ENCODE measurements around the gene KCNK10. TPM values are rescaled to one million over a fixed set of nuclear protein-coding genes. Genes with fewer than 3 reads are reported as not detected.

The KCNK10 gene
- total and polyA plus RNA-seq, 11 donors = 0.07 to 0.31 (median 0.20) TPM; not detected in 7

DNA sequence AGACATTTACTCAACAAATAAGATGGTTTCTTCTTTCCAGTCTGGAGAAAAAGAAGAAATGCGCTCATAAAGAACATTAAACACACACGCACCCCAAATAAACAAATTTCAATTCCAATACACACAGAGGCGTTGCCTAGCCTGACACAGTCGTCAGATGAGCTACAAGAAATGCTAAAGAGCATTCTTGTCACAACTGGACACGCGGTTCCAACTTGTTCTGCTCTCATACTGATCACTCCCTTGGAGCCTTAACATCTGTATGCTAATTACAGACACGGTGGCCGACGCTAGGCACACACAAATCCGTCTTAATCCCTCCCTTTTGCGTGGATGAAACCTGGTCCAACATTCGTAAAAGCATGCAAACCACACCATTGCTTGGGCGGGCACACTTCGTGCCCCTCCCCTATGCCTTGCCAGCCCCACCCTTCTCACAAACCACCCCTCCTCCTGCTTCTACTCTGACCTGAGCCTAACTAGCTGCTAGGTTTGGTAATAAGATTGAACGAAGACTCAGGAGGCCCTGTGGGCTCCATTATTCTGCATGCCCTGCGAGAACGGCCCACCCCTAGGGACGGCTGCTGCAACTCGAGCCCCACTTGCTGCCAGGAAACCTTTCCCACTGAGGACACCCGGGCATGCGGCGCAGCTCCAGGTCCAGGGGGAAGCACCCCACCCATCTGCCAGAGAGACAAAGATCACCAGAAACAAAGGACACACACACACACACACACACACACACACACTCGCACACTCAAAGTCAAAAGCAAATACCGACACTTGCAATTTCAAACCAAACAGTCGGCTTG, 1.2 kb downstream of the KCNK10 start:
- ATAC-seq (no peak), DNase-seq (no peak)
- TF ChIP-seq, protein P1, sequence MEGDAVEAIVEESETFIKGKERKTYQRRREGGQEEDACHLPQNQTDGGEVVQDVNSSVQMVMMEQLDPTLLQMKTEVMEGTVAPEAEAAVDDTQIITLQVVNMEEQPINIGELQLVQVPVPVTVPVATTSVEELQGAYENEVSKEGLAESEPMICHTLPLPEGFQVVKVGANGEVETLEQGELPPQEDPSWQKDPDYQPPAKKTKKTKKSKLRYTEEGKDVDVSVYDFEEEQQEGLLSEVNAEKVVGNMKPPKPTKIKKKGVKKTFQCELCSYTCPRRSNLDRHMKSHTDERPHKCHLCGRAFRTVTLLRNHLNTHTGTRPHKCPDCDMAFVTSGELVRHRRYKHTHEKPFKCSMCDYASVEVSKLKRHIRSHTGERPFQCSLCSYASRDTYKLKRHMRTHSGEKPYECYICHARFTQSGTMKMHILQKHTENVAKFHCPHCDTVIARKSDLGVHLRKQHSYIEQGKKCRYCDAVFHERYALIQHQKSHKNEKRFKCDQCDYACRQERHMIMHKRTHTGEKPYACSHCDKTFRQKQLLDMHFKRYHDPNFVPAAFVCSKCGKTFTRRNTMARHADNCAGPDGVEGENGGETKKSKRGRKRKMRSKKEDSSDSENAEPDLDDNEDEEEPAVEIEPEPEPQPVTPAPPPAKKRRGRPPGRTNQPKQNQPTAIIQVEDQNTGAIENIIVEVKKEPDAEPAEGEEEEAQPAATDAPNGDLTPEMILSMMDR (IDR thresholded peaks at IDR 0.05) = no peak
- no peak for TF ChIP-seq POLR2A (IDR thresholded peaks at IDR 0.05)
- WGBS, 4 donors = 19 to 26% (median 22%) methylated on average over 21 to 25 of the region's 25 CpGs
- Histone ChIP-seq H3K27ac (no peak overlapping the region), H3K4me1 (peaks cover 0 to 25% (median 4%) of the 10 kb centered on the region in 12 donors), H3K27me3 (peaks cover 22 to 88% (median 53%) of the 10 kb centered on the region in 9 donors), H3K4me3 (peak overlapping the region in 2 of 12 donors; percentile 11 to 56), H3K36me3 (no peaks in the 10 kb centered on the region), H3K9me3 (no peaks in the 10 kb centered on the region)
- intact Hi-C loops (cut with DNase I) = no loop called here

DNA sequence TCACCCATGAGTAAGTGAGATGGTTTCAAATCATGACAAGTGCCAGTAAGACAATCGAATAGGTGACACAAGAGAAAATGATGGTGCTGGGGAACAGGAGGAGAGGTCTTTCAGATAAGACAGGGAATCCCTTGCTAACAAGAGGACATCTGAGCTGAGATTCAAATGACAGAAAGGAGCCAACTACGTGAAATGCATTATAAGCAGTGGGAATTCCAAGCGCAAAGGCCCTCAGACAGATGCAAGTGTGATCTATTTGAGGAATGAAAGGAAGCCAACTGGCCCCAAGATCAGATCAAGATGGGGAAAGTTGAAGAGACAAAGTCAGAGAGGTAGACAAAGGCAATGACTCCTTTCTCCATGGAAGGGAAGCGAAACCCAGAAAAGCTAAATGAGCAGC, 4.7 kb downstream of the KCNK10 start:
- Histone ChIP-seq H3K4me3 (no peak overlapping the region), H3K9me3 (peaks cover 0 to 7% (median 0%) of the 10 kb centered on the region in 12 donors), H3K27ac (no peak overlapping the region), H3K4me1 (peaks cover 0 to 11% (median 0%) of the 10 kb centered on the region in 12 donors), H3K36me3 (no peaks in the 10 kb centered on the region), H3K27me3 (peaks cover 0 to 59% (median 22%) of the 10 kb centered on the region in 9 donors)
- TF ChIP-seq POLR2A (IDR thresholded peaks at IDR 0.05) = no peak
- TF ChIP-seq, protein P1 (IDR thresholded peaks at IDR 0.05) = no peak
- DNase-seq (no peak), ATAC-seq (no peak)
- WGBS, 4 donors = 73 to 79% (median 77%) methylated on average over 4 of the region's 4 CpGs
- intact Hi-C loops (cut with DNase I) = no loop called here

- H3K27me3 ChIP-seq = peaks cover 0 to 42% (median 13%) of the 10 kb centered on the region in 9 donors
- H3K36me3 ChIP-seq = no peaks in the 10 kb centered on the region
- H3K4me1 ChIP-seq = no peaks in the 10 kb centered on the region
- DNase-seq (no peak), ATAC-seq (no peak)
- H3K27ac ChIP-seq = no peak overlapping the region
- peaks cover 0 to 10% (median 0%) of the 10 kb centered on the region in 12 donors for H3K9me3 ChIP-seq
- TF ChIP-seq, protein P1 (IDR thresholded peaks at IDR 0.05) = no peak
- no peak for TF ChIP-seq POLR2A (IDR thresholded peaks at IDR 0.05)
- intact Hi-C loops (cut with DNase I) = no loop called here
- H3K4me3 ChIP-seq = no peak overlapping the region
These were observed 6.5 kb downstream of the KCNK10 start for GRCh38 chr14:88316521-88316920.

GRCh38 chr14:88312257-88312656, 10.8 kb downstream of the KCNK10 start:
- Histone ChIP-seq H3K27ac (no peak overlapping the region), H3K4me1 (no peaks in the 10 kb centered on the region), H3K36me3 (no peaks in the 10 kb centered on the region), H3K27me3 (peaks cover 0 to 15% (median 4%) of the 10 kb centered on the region in 9 donors), H3K9me3 (peaks cover 0 to 10% (median 0%) of the 10 kb centered on the region in 12 donors), H3K4me3 (no peak overlapping the region)
- WGBS, 4 donors = 74 to 82% (median 75%) methylated on average over 6 of the region's 6 CpGs
- TF ChIP-seq, protein P1 (IDR thresholded peaks at IDR 0.05) = no peak
- no peak for TF ChIP-seq POLR2A (IDR thresholded peaks at IDR 0.05)
- ATAC-seq (no peak), DNase-seq (no peak)
- intact Hi-C loops (cut with DNase I) = no loop called here
